ENCODE results near the gene GPX4.

- TF ChIP-seq CTCF (IDR thresholded peaks at IDR 0.05; ENCODE audit: extremely low read depth in 1 of 2, insufficient read depth in 1 of 2, low read depth in 1 of 2, low read length in 2 of 2) (no peak), POLR2A (IDR thresholded peaks at IDR 0.05; ENCODE audit: low read depth, low read length) (no peak), POLR2AphosphoS5 (IDR thresholded peaks at IDR 0.05; ENCODE audit: insufficient read depth, low read depth, low read length) (no peak), FOS (IDR thresholded peaks at IDR 0.05; ENCODE audit: borderline replicate concordance, insufficient read depth, low read length) (no peak), EZH2 (IDR thresholded peaks at IDR 0.05; ENCODE audit: borderline replicate concordance, low read depth, low read length, severe bottlenecking) (no peak), JUN (IDR thresholded peaks at IDR 0.05; ENCODE audit: borderline replicate concordance, insufficient read depth, insufficient read length, low read depth) (no peak)
- TF ChIP-seq, protein P1, sequence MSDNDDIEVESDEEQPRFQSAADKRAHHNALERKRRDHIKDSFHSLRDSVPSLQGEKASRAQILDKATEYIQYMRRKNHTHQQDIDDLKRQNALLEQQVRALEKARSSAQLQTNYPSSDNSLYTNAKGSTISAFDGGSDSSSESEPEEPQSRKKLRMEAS (IDR thresholded peaks at IDR 0.05; ENCODE audit: insufficient read depth, insufficient read length), result no peak
Observed at GRCh38 chr19:1130771-1131717, 27.2 kb downstream of the GPX4 start.

Data from endothelial cell of umbilical vein (primary cell).